GM06990 (cell line): ENCODE results near the gene UBE2I.

ENCODE experiments used
- DNase-seq: peaks from one replicate; pipeline ENCODE4 v3.0.0-alpha.2; 2011; ENCODE audit not compliant: insufficient read length; ENCODE audit errors: extremely low read depth
- H3K27me3 ChIP-seq: replicated peaks from 2 replicates; pipeline ENCODE4 v1.6.0; 2011; ENCODE audit warnings: low read length; ENCODE audit not compliant: control insufficient read depth, insufficient read depth
- H3K36me3 ChIP-seq: 2 replicates; pipeline ENCODE4 v1.5.1; 2011; ENCODE audit warnings: low read length; ENCODE audit not compliant: control insufficient read depth, insufficient read depth
- H3K4me3 ChIP-seq: replicated peaks from 2 replicates; pipeline ENCODE4 v1.5.1; 2011; ENCODE audit warnings: low read depth, mild to moderate bottlenecking, control low read depth, low read length
- CTCF ChIP-seq: IDR thresholded peaks from 2 replicates; pipeline ENCODE4 v1.5.1; 2011; ENCODE audit warnings: low read length, control low read depth, mild to moderate bottlenecking, inconsistent platforms; ENCODE audit not compliant: insufficient read depth, poor library complexity, severe bottlenecking

The UBE2I gene

GRCh38 chr16:1367486-1368174 is 58.2 kb downstream of the UBE2I start:
- no peak for TF ChIP-seq CTCF
- Histone ChIP-seq H3K36me3 (peaks cover 22% of the 10 kb centered on the region), H3K27me3 (no peaks in the 10 kb centered on the region), H3K4me3 (no peak overlapping the region)
- DNase-seq: no peak

GRCh38 chr16:1371054-1371978 is 61.9 kb downstream of the UBE2I start:
- peaks cover 12% of the 10 kb centered on the region for H3K36me3 ChIP-seq
- TF ChIP-seq CTCF: no peak
- no peaks in the 10 kb centered on the region for H3K27me3 ChIP-seq
- DNase-seq: no peak
- no peak overlapping the region for H3K4me3 ChIP-seq

- TF ChIP-seq CTCF: no peak
- Histone ChIP-seq H3K4me3 (no peak overlapping the region), H3K36me3 (peaks cover 4% of the 10 kb centered on the region), H3K27me3 (no peaks in the 10 kb centered on the region)
- DNase-seq: no peak
Measured at GRCh38 chr16:1372292-1372950, 63.0 kb downstream of the UBE2I start.

GRCh38 chr16:1374418-1375297 is 65.2 kb downstream of the UBE2I start:
- no peaks in the 10 kb centered on the region for H3K27me3 ChIP-seq
- H3K36me3 ChIP-seq: peaks cover 4% of the 10 kb centered on the region
- H3K4me3 ChIP-seq: no peak overlapping the region
- TF ChIP-seq CTCF: no peak
- DNase-seq: no peak

GRCh38 chr16:1375298-1375640 is 65.8 kb downstream of the UBE2I start:
- no peaks in the 10 kb centered on the region; the same call in none of the 2 replicates for H3K36me3 ChIP-seq
- no peak for DNase-seq
- H3K27me3 ChIP-seq: no peaks in the 10 kb centered on the region
- no peak overlapping the region for H3K4me3 ChIP-seq
- no peak for TF ChIP-seq CTCF
